Fibroblast of mammary gland (primary cell): ENCODE results near the gene HBA2.
A peak's percentile ranks its signal among the peaks of the same experiment; 100 is the strongest.

ENCODE experiments used
- DNase-seq: peaks from one replicate; pipeline ENCODE4 v3.0.0-alpha.2; 2010; ENCODE audit warnings: low read depth
- H3K4me3 ChIP-seq: 2 replicates; pipeline ENCODE4 v1.5.1; 2011; ENCODE audit warnings: low read depth, mild to moderate bottlenecking, low read length, moderate library complexity; ENCODE audit not compliant: control insufficient read depth
- TF ChIP-seq, protein P1 (sequence below): conservative IDR thresholded peaks from 2 replicates; pipeline ENCODE4 v1.5.1; 2011; ENCODE audit warnings: low read depth, low read length, inconsistent platforms; ENCODE audit not compliant: control insufficient read depth, insufficient read depth

Gene HBA2

DNA sequence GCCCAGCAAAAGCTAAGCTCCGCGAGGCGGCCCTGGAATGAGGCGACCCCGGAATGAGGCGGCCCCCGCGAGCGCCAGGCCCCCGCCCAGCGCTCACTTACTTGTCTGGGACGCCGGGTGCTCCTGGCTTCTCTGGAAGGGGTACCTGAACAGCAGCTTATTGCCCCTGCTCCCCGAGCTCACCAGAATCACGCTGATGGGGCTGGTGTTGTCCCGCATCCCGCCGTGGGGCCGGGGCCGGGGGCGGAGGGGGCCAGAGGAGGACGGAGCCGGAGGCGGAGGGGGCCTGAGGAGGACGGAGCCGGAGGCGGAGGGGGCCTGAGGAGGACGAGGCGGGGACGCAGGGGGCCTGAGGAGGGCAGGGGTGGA lies 34.6 kb upstream of the HBA2 start:
- TF ChIP-seq, protein P1, sequence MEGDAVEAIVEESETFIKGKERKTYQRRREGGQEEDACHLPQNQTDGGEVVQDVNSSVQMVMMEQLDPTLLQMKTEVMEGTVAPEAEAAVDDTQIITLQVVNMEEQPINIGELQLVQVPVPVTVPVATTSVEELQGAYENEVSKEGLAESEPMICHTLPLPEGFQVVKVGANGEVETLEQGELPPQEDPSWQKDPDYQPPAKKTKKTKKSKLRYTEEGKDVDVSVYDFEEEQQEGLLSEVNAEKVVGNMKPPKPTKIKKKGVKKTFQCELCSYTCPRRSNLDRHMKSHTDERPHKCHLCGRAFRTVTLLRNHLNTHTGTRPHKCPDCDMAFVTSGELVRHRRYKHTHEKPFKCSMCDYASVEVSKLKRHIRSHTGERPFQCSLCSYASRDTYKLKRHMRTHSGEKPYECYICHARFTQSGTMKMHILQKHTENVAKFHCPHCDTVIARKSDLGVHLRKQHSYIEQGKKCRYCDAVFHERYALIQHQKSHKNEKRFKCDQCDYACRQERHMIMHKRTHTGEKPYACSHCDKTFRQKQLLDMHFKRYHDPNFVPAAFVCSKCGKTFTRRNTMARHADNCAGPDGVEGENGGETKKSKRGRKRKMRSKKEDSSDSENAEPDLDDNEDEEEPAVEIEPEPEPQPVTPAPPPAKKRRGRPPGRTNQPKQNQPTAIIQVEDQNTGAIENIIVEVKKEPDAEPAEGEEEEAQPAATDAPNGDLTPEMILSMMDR, result no peak
- DNase-seq, result no peak
- peak overlapping the region; percentile 70 for H3K4me3 ChIP-seq

DNA sequence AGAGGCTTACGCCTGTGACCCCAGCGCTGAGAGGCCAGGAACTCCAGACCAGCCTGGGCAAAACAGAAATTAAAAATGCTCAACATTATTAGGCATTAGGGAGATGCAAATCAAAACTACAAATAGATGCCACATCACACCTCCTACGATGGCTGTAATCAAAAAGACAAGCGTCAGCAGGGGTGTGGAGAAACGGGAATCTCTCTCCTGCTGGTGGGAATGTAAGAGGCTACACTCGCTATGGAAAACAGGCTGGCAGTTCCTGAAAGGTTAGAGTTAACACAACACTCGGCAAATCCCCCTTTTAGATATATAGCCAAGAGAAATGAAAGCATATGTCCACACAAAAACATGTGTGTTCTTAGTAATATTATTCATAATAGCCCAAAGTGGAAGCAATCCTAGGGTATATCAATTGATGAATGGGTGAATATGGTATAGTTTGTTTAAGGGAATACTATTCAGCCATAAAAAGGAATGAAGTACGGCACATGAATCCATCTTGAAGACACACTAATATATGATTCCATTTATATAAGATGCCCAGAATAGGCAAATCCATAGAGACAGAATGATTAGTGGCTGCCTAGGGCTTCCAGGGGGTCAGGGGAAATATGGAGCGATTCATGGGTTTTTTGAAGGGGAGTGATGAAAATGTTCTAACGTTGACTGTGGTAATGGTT lies 32.4 kb upstream of the HBA2 start:
- TF ChIP-seq, protein P1, result no peak
- DNase-seq, result no peak
- H3K4me3 ChIP-seq, result no peak overlapping the region

DNA sequence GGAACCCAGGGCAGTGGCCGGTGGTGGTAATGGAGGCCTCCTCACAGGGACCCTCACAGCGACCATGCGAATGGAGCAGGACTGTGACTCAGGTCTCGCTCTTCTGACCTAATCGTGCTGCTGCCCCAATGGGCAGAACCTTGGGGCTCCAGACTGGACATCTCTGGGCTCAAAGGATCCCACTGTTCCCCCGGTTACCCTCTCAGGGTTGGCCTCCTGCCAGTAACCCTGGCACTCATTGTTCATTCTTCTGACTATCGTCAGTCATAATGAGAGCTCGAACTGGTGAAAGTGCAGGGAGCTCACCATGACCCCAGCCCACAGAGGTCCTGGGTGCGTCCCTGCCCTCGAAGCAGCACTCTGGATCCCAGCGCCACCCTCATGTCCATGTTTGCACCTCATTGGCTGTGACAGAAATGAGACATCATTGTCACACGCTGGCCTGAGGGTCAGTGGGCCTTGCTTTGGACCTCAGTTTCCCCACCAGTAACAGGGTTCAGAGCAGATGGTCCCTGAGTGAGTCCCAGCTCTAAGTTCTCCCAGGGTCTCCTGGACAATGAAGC lies 30.2 kb upstream of the HBA2 start:
- DNase-seq, result no peak
- TF ChIP-seq, protein P1, result no peak
- H3K4me3 ChIP-seq, result no peak overlapping the region

DNA sequence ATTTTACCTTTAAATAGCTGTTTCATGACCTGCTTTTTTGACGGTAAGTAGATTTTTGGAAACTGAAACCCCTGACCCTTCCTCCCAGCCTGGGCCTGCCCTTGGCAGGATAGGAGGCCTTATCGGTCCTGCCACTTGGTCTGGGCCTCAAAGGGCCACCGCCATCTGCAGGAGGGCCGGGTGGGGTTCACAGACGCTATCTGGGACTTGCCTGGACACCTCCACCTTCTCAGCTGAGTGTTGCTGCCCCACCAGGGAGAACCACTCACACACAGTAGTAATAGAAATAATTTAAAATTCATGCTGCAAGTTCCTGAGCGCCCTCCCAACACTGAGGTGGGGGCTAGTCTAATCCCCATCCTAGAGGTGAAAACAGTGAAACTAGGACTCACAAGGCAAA lies 29.6 kb upstream of the HBA2 start:
- no peak for DNase-seq
- H3K4me3 ChIP-seq, result no peak overlapping the region
- TF ChIP-seq, protein P1, result no peak

DNA sequence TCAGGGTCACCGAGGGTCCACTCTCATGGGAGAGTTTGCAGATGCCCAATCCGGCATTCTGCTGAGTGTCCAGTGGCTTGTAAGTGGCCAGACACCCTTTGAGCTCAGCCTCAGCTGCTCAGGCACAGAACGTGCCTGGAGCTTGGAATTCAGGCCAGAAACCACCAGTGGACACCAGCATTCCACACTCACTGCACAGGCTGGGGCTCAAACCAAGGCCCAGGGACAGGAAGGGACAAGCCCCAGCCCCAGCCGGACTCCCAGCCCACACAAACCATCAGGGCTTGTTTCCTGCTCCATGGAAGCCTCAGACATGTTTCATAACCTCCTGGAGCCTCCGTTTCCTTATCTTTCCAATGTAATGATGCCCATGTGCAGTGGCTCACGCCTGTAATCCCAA lies 29.2 kb upstream of the HBA2 start:
- no peak for DNase-seq
- no peak overlapping the region for H3K4me3 ChIP-seq
- TF ChIP-seq, protein P1, result no peak

DNA sequence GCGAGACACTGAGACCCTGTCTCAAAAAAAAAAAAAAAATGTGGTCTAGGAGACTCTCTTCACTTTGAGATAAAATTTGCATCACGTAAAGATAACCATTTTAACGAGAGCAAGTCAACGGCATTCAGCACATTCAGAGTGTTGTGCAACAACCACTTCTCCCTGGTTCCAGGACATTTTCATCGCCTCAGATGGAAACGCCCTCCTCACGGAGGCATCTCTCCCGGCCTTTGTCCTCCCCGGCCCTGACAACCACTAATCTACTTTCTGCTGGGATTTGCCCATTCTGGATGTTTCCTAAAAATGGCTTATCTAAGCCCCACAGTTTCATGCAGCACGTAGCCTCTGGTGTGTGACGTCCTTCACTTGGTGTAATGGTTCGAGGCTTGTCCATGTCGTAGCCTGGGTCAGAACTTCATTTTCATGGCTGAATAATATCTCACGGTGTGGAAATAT lies 27.9 kb upstream of the HBA2 start:
- no peak for DNase-seq
- TF ChIP-seq, protein P1, result no peak

More for the DNA sequence above, 27.9 kb upstream of the HBA2 start:
- H3K4me3 ChIP-seq, result no peak overlapping the region
